Neural progenitor cell (in vitro differentiated cells): Measurements from ENCODE around the gene IGF2. TPM values are rescaled to one million over a fixed set of nuclear protein-coding genes. Genes with fewer than 3 reads are reported as not detected.

ENCODE experiments used
- DNase-seq: peaks from one replicate; pipeline ENCODE4 v3.0.0-alpha.2; 2016; ENCODE audit warnings: low spot score
- H2AFZ ChIP-seq: fragments of 200-600 bp; sonication (generic); replicated peaks from 2 replicates; pipeline ENCODE4 v1.6.1; 2016; ENCODE audit warnings: antibody characterized with exemption
- H3F3A ChIP-seq: fragments of 200-600 bp; sonication (generic); 2 replicates; pipeline ENCODE4 v1.6.1; 2016; ENCODE audit warnings: antibody characterized with exemption, low read depth
- H3K27ac ChIP-seq: fragments of 200-600 bp; sonication (generic); 2 replicates; pipeline ENCODE4 v1.5.1; 2016; ENCODE audit warnings: mild to moderate bottlenecking
- H3K27me3 ChIP-seq: fragments of 200-600 bp; sonication (generic); 2 replicates; pipeline ENCODE4 v1.6.1; 2016; ENCODE audit warnings: mild to moderate bottlenecking, moderate library complexity
- H3K36me3 ChIP-seq: fragments of 200-600 bp; sonication (generic); 2 replicates; pipeline ENCODE4 v1.5.1; 2016
- H3K4me1 ChIP-seq: fragments of 200-600 bp; sonication (generic); 2 replicates; pipeline ENCODE4 v1.6.1; 2016; ENCODE audit warnings: mixed run types
- H3K4me2 ChIP-seq: fragments of 200-600 bp; sonication (generic); 2 replicates; pipeline ENCODE4 v1.6.1; 2016
- H3K4me3 ChIP-seq: fragments of 200-600 bp; sonication (generic); 2 replicates; pipeline ENCODE4 v1.5.1; 2016
- H3K79me2 ChIP-seq: fragments of 200-600 bp; sonication (generic); 2 replicates; pipeline ENCODE4 v1.6.1; 2016; ENCODE audit warnings: low read depth
- H3K9ac ChIP-seq: fragments of 200-600 bp; sonication (generic); 2 replicates; pipeline ENCODE4 v1.6.1; 2016
- H3K9me3 ChIP-seq: fragments of 200-600 bp; sonication (generic); 2 replicates; pipeline ENCODE4 v1.5.1; 2016; ENCODE audit warnings: low read depth
- H4K20me1 ChIP-seq: fragments of 200-600 bp; sonication (generic); 2 replicates; pipeline ENCODE4 v1.6.1; 2016; ENCODE audit warnings: low read depth
- H3K27ac Mint-ChIP-seq: 3 replicates; pipeline ENCODE4 v1.8.0; 2021; ENCODE audit warnings: mixed read lengths
- H3K27me3 Mint-ChIP-seq: 2 replicates; pipeline ENCODE4 v1.8.0; 2022; ENCODE audit warnings: low read depth, mild to moderate bottlenecking, inconsistent platforms, moderate library complexity, mixed read lengths; ENCODE audit not compliant: insufficient read depth
- H3K36me3 Mint-ChIP-seq: 3 replicates; pipeline ENCODE4 v1.8.0; 2021; ENCODE audit warnings: mixed read lengths
- H3K4me1 Mint-ChIP-seq: 3 replicates; pipeline ENCODE4 v1.8.0; 2021; ENCODE audit warnings: mixed read lengths
- H3K4me3 Mint-ChIP-seq: 3 replicates; pipeline ENCODE4 v1.8.0; 2021; ENCODE audit warnings: mild to moderate bottlenecking, moderate library complexity, mixed read lengths
- H3K9me3 Mint-ChIP-seq: 3 replicates; pipeline ENCODE4 v1.8.0; 2020; ENCODE audit warnings: mixed read lengths
- CTCF ChIP-seq: fragments of 200-600 bp; sonication (generic); IDR thresholded peaks from 2 replicates; pipeline ENCODE4 v1.5.1; 2017; ENCODE audit warnings: antibody characterized with exemption, mild to moderate bottlenecking
- EZH2 ChIP-seq: fragments of 200-600 bp; sonication (generic); IDR thresholded peaks from 2 replicates; pipeline ENCODE4 v1.6.1; 2017; ENCODE audit warnings: antibody characterized with exemption, mild to moderate bottlenecking, moderate library complexity
- EZH2phosphoT487 ChIP-seq: fragments of 200-600 bp; sonication (generic); IDR thresholded peaks from 2 replicates; pipeline ENCODE4 v1.6.1; 2017; ENCODE audit warnings: antibody characterized with exemption
- total RNA-seq: library from RNA; depleted of rRNA; stranded (reverse); fragments of >200 nt; gene quantifications from 2 replicates; pipeline ENCODE4 v1.2.3, GENCODE V29; 2015; ENCODE audit warnings: low replicate concordance

IGF2 gene
- total RNA-seq, 1 donor from 2014 or later: 0.45 TPM

- no peaks in the 10 kb centered on the region for H4K20me1 ChIP-seq
- Mint-ChIP-seq H3K36me3 (no peaks in the 10 kb centered on the region), H3K4me3 (no peak overlapping the region), H3K27ac (no peak overlapping the region), H3K27me3 (peaks cover 13% of the 10 kb centered on the region), H3K9me3 (no peaks in the 10 kb centered on the region), H3K4me1 (peaks cover 14% of the 10 kb centered on the region)
- no peaks in the 10 kb centered on the region for H3K9me3 ChIP-seq
- no peak overlapping the region for H2AFZ ChIP-seq
- no peaks in the 10 kb centered on the region for H3F3A ChIP-seq
- no peaks in the 10 kb centered on the region for H3K79me2 ChIP-seq
- TF ChIP-seq EZH2 (no peak), CTCF (no peak), EZH2phosphoT487 (no peak)
- H3K4me1 ChIP-seq: peaks cover 24% of the 10 kb centered on the region
- H3K36me3 ChIP-seq: no peaks in the 10 kb centered on the region
- H3K27me3 ChIP-seq: no peaks in the 10 kb centered on the region
- H3K4me3 ChIP-seq: no peak overlapping the region
- H3K9ac ChIP-seq: no peak overlapping the region
- no peak overlapping the region for H3K27ac ChIP-seq
- no peak for DNase-seq
- H3K4me2 ChIP-seq: no peak overlapping the region
These were observed 34.6 kb upstream of the IGF2 start for GRCh38 chr11:2173761-2174160.

- H4K20me1 ChIP-seq: no peaks in the 10 kb centered on the region
- H3K4me3 Mint-ChIP-seq: no peak overlapping the region
These were observed 34.0 kb upstream of the IGF2 start for GRCh38 chr11:2173150-2173693.

GRCh38 chr11:2172676-2173075, 33.5 kb upstream of the IGF2 start:
- TF ChIP-seq EZH2phosphoT487 (no peak), CTCF (no peak), EZH2 (no peak)
- H3K9ac ChIP-seq: no peak overlapping the region
- H3K9me3 Mint-ChIP-seq: no peaks in the 10 kb centered on the region
- H3K4me1 ChIP-seq: peaks cover 25% of the 10 kb centered on the region
- H3K4me3 ChIP-seq: no peak overlapping the region
- no peaks in the 10 kb centered on the region for H3K9me3 ChIP-seq
- no peak overlapping the region for H3K27ac Mint-ChIP-seq
- H3K27me3 Mint-ChIP-seq: peaks cover 11% of the 10 kb centered on the region
- H2AFZ ChIP-seq: no peak overlapping the region
- no peak overlapping the region for H3K4me2 ChIP-seq
- H3K4me1 Mint-ChIP-seq: peaks cover 13% of the 10 kb centered on the region
- no peaks in the 10 kb centered on the region for H3K27me3 ChIP-seq
- no peaks in the 10 kb centered on the region for H3K36me3 ChIP-seq
- H3K27ac ChIP-seq: no peak overlapping the region
- H3K79me2 ChIP-seq: no peaks in the 10 kb centered on the region
- no peaks in the 10 kb centered on the region for H3F3A ChIP-seq
- no peak for DNase-seq
- no peaks in the 10 kb centered on the region for H3K36me3 Mint-ChIP-seq
- H4K20me1 ChIP-seq: no peaks in the 10 kb centered on the region
- no peak overlapping the region for H3K4me3 Mint-ChIP-seq

More at GRCh38 chr11:2173150-2173693, 34.0 kb upstream of the IGF2 start:
- peak overlapping the region; percentile 2 for H3K27ac Mint-ChIP-seq
- no peaks in the 10 kb centered on the region for H3K9me3 Mint-ChIP-seq
- no peaks in the 10 kb centered on the region for H3F3A ChIP-seq
- H3K27ac ChIP-seq: no peak overlapping the region
- H3K27me3 ChIP-seq: no peaks in the 10 kb centered on the region
- peaks cover 10% of the 10 kb centered on the region for H3K4me1 Mint-ChIP-seq
- no peak overlapping the region for H3K4me3 ChIP-seq
- H3K4me2 ChIP-seq: no peak overlapping the region
- H3K9me3 ChIP-seq: no peaks in the 10 kb centered on the region
- no peaks in the 10 kb centered on the region for H3K36me3 ChIP-seq
- H3K36me3 Mint-ChIP-seq: no peaks in the 10 kb centered on the region
- no peak overlapping the region for H3K9ac ChIP-seq
- H3K79me2 ChIP-seq: no peaks in the 10 kb centered on the region
- peak; percentile 62 for TF ChIP-seq CTCF
- TF ChIP-seq EZH2phosphoT487: no peak
- peak; percentile 62 for DNase-seq
- peaks cover 25% of the 10 kb centered on the region for H3K4me1 ChIP-seq
- no peak overlapping the region for H2AFZ ChIP-seq
- H3K27me3 Mint-ChIP-seq: peaks cover 11% of the 10 kb centered on the region
